NK-92 treated with Interleukin-12 subunit alpha and Interleukin-12 subunit beta, amount 100 ng/mL, for 24 hours (cell line): ENCODE data around the gene PARD3.
"Not testable (repeated sequence)": the region's sequence is repeated elsewhere in the genome, so short reads cannot be mapped to it uniquely, and the experiment has no call there.

Experiments used
- DNase-seq: peaks from one replicate; lab custom pipeline; 2025; lab: John Stamatoyannopoulos, UW

PARD3 gene

DNA sequence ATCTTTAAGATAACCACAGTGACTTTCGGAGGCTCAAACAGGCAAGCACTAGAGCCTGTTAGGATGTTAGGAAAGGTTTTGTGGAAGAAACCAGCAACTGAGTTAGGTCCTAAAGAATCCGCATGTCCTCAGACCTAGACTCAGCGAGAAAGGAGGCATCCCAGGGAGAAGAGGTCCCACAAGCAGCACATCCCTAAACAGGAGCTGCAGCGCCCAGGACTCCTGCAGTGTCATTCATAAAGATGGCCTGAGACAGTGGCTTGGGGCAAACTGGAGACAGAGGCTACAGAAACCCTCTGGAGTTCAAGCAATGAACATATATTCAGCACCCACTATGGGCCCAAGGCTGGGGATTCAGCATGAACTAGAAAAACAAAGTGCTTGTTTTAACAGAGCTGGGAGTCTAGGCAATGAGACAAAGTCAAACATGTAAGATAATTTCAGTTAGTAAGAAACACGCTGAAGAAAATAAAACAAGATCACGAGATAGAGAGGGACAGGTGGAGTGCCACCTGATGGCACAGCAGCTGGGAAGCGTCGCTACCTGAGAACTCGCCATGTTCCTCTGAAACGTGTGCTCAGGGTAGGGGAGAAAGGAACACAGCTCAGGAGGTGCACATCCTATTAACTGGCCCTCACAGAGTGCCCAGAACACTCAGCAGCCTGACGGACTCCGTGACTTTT, 48.1 kb downstream of the PARD3 start:
- no peak for DNase-seq

DNA sequence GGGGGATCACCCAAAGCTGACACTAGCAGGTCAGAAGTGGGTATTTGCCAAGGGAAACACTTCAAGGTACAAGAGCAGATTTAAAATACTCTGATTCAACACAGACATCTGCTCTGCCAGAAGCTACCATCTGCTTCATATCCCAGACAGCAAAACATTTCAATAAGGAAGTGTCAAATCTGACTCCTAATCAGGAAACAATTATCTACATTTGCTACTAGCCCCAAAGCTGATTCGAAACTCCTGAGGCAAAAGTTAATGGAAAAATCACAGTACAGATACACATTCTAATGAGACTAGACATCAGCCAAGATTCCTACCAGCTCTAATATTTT, 48.9 kb downstream of the PARD3 start:
- no peak for DNase-seq

DNA sequence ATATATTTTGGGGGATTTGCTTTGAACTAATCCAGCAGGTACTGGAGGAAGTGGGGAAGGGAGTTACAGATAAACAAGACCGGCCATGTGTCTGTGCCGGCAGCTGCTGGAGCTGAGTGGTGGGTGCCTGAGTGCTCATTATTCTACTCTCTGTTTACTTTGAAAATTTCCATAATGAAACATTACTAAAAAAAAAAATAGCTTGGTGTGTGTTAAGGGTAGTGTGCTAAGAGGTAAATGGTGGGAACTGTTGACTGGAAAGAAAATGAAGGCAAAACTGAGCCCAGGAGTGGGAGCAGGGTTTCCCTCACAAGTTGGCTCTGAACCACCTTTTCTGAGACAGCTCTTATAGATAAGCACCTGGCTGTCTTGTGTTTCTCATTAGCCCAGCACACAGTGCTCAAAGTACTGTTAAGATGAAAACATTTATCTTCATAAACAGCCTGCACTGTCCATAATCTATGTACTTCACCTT, 50.6 kb downstream of the PARD3 start:
- no peak for DNase-seq

DNA sequence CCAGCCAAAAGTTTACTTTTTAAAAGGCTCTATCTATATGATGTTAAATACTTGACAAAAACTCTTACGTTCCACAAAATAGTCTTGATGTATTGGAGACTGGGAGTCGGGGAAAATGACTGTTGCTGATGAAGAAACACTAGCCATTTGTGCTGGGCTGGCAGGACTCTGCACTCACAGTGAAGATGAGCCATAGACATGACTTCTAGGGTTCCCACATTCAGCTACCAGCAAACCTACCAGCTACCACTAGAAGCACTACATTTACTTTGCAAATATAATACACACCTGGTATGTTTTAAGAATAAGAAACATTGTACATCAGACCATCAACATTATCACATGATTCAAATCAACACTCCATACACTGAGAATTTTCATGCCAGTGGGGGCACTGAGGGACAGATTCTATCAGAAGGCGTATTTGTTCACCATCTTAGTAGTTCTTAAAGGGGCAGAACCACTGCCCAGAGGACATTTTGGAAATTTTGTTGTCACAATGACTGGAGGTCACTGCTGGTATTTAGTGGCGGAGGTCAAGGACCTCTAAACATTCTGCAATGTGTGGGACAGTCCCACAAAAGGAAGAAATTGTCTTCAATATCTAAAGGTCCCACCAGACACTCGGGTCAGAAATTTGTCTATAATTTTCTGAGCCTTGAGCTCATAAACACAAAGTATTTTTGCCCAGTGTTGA, 52.3 kb downstream of the PARD3 start:
- no peak for DNase-seq

GRCh38 chr10:34762156-34762555, 52.9 kb downstream of the PARD3 start:
- no peak for DNase-seq

GRCh38 chr10:34761453-34761852, 53.6 kb downstream of the PARD3 start:
- DNase-seq: no peak

- no peak for DNase-seq
These were observed 54.5 kb downstream of the PARD3 start for GRCh38 chr10:34760606-34761005.

DNA sequence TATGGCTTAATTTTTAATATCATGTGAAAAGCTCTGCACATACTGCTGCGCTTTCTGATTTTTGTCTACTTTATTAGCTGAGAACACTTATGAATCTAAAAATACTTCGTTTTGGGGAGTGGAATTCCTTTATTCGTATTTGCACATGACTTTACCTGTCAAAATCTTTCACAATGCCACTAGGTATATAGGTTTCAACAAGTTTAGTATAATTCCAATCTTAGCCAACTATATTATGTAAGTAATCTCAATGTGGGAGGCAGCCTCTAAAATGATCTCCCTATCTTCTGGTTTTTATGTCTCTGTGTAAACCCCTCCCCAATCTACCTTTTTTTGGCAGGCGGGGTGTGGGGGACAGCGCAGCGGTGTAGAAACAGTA, 55.3 kb downstream of the PARD3 start:
- DNase-seq: no peak

DNA sequence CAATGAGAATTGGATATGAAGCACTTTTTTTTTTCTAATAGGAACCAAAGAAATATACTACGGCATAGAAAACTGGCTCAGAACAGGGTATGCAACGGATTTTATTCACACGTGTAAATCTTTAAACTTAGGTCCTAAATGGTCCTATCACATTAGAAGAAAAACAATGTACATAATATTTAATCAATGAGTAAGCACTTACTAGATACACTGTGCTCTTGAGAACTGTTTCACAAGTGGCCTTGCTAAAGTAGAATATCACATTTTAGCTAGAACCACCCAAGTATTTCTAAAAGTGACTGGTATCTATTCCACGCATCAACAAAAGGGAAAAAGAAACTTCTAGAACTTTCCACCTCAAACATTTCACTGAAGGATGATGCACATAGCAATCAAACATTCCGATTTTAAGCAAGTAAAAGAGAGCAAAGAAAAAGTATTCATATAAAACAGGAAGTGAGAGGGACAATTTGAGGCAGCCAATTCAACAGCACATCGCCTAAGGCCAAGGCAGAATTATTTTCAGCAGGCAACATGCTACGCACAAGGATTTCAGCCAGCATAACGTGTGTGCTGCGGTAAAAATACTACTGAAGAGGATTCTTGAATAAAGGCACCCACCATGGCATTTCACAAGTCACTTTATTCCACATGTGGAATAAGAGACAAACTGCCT, 55.8 kb downstream of the PARD3 start:
- no peak for DNase-seq

- DNase-seq: no peak
These were observed 56.6 kb downstream of the PARD3 start for GRCh38 chr10:34758447-34758996.

DNA sequence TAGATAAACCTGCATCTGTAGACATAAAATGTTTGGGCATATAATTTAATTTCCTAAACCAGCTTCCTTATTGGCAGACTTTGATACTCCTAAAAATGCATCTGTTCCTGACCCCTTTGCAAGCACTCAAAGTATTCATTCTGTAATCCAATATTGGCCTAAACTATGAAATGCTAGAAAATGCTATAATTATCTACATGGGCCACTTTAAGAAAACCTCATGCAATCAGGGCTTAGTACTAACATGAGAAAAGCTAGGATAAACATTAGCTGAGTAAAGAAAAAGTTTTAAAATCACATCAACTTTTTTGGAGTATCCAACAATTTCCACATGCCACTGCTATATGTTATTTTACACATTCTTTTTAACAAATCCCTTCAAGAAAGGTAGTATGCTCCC, 57.2 kb downstream of the PARD3 start:
- DNase-seq: no peak

- DNase-seq: not testable (repeated sequence)
These were observed 57.9 kb downstream of the PARD3 start for GRCh38 chr10:34757181-34757580.

DNA sequence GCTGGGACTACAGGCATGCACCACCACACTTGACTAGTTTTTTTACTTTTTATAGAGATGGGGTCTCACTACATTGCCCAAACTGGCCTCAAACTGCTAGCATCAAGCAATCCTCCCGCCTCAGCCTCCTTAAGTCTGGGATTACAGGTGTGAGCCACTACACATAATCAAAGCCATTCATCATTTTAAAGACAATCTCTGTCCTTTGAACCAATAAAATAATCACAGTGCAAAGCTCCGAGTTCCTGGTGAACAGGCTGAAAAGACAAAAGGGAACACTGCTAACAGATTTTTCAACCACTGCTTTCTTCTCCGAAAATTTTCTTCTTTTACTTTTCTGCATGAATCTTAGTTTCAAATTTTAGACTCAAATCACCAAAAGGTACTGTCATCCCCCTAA, 58.5 kb downstream of the PARD3 start:
- no peak for DNase-seq

- no peak for DNase-seq
These were observed 61.9 kb downstream of the PARD3 start for GRCh38 chr10:34753014-34753757.

- DNase-seq: no peak
These were observed 63.8 kb downstream of the PARD3 start for GRCh38 chr10:34751272-34751671.

- DNase-seq: not testable (repeated sequence)
These were observed 64.3 kb downstream of the PARD3 start for GRCh38 chr10:34750795-34751194.

DNA sequence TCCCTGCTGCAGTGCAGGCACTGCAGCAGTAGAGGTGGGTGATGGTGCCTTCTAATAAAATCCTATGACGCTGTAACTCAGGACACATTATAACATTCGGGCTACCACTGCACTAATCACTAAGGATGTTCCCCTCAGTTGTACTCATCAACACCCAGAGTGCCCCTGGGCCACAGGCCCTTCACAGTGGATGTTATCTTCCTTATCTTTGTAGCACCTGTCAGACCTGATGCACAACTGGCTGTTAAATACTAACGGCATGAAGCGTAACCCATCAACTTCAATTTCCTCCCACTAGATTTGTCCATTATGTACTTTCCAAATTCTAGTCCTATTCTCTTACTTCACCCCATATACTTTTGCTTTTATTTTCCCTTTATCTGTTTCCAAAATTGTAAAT, 66.3 kb downstream of the PARD3 start:
- no peak for DNase-seq

- DNase-seq: no peak
These were observed 66.7 kb downstream of the PARD3 start for GRCh38 chr10:34748357-34748756.

GRCh38 chr10:34746094-34746493, 69.0 kb downstream of the PARD3 start:
- no peak for DNase-seq

- DNase-seq: no peak
These were observed 69.9 kb downstream of the PARD3 start for GRCh38 chr10:34745244-34745643.

DNA sequence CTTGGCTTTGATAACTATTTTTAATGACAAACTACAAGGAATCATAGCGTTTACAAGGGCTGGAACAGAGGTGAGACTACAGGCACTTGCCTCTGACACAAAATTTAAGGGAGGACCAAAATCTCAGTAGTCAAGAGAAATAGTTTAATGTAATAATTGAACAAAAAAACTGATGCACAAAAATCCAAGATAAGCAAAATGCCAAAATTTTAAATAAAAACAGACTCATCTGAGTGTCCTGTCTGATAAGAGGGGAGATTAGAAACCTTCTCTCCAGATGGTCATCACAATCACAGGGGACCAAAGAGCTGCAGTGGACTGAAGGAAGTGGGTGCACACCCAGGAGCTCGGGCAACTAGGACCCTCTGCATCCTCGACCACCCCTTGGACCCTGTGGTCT, 70.5 kb downstream of the PARD3 start:
- no peak for DNase-seq

DNA sequence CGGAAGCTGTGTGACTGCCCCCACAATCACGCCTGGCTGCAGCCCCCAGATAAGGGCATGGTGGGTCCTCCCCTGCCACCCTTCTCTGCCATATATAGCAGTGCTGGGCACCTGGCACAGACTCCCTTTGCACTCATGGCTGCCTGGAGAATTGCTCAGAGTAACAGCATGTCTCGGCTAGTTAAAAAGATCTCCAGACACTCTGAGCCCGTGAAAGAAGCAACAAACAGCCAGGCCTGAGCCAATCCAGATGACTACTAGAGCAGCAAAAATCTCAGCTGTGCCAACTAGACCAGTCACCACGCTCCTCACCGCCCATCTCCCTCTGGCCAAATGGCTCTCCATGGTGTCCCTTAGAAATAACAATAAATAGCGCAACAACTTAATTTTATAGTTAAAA, 71.3 kb downstream of the PARD3 start:
- no peak for DNase-seq
